H1 (cell line): ENCODE measurements around the gene P2RY8. TPM values are rescaled to one million over a fixed set of nuclear protein-coding genes. Genes with fewer than 3 reads are reported as not detected.

Experiments
- CTCF ChIA-PET: fragments of 300-600 bp; sonication (Branson Sonifier 250); formaldehyde crosslinking; loops from one replicate; lab custom pipeline; 2021; ENCODE audit not compliant: partially characterized antibody; lab: Charles Lee
- POLR2A ChIA-PET: fragments of 300-600 bp; sonication (Branson Sonifier 250); formaldehyde crosslinking; loops from one replicate; lab custom pipeline; 2021; ENCODE audit warnings: inconsistent platforms; ENCODE audit not compliant: partially characterized antibody; lab: Charles Lee
- DNase-seq, 2 experiments: peaks; one replicate each; pipeline versions ENCODE4 v3.0.0 to v3.0.0-alpha.2; 2010 to 2022; ENCODE audit warnings: low spot score in 2 of 2, low read depth in 1 of 2, mixed read lengths in 1 of 2
- FAIRE-seq: peaks from 2 replicates; lab custom pipeline; 2011; peaks lifted over from hg19 to GRCh38; lab: Jason Lieb, UNC
- H2AFZ ChIP-seq: 2 replicates; pipeline ENCODE4 v1.8.1; 2012; ENCODE audit warnings: low read length, inconsistent platforms
- H2AK5ac ChIP-seq: 2 replicates; pipeline ENCODE4 v1.6.1; 2013; ENCODE audit warnings: low read depth, low read length
- H2BK120ac ChIP-seq: replicated peaks from 2 replicates; pipeline ENCODE3; 2013; ENCODE audit warnings: low read depth, low read length, inconsistent platforms
- H2BK12ac ChIP-seq: 2 replicates; pipeline ENCODE4 v1.6.1; 2013; ENCODE audit warnings: low read depth, low read length
- H2BK15ac ChIP-seq: 2 replicates; pipeline ENCODE4 v1.6.1; 2013; ENCODE audit warnings: low read length
- H2BK20ac ChIP-seq: 2 replicates; pipeline ENCODE4 v1.6.1; 2013; ENCODE audit warnings: low read length
- H2BK5ac ChIP-seq: 2 replicates; pipeline ENCODE4 v1.6.1; 2013; ENCODE audit warnings: low read depth, low read length
- H3K14ac ChIP-seq: 2 replicates; pipeline ENCODE4 v1.6.1; 2013; ENCODE audit warnings: inconsistent platforms; ENCODE audit not compliant: insufficient read length
- H3K18ac ChIP-seq: 2 replicates; pipeline ENCODE4 v1.6.1; 2013; ENCODE audit warnings: low read length; ENCODE audit errors: extremely low read depth
- H3K23ac ChIP-seq: 2 replicates; pipeline ENCODE4 v1.6.1; 2013; ENCODE audit warnings: inconsistent platforms; ENCODE audit not compliant: insufficient read length
- H3K23me2 ChIP-seq: 2 replicates; pipeline ENCODE4 v1.6.1; 2013; ENCODE audit warnings: low read depth, low read length
- H3K27ac ChIP-seq: 2 replicates; pipeline ENCODE4 v1.6.1; 2011; ENCODE audit warnings: low read depth, low read length, inconsistent platforms
- H3K27me3 ChIP-seq, 4 experiments: replicated peaks in 1 of 4; 1 replicate in 1 of 4; 2 replicates in 3 of 4; pipeline versions ENCODE4 v1.6.1 to v1.8.1; 2011 to 2013; ENCODE audit warnings: low read length in 3 of 4, mild to moderate bottlenecking in 3 of 4, inconsistent platforms in 2 of 4, mixed read lengths in 2 of 4, moderate library complexity in 1 of 4; ENCODE audit not compliant: control insufficient read depth in 3 of 4, insufficient read depth in 3 of 4; ENCODE audit errors: extremely low read depth in 1 of 4
- H3K36me3 ChIP-seq, 4 experiments: 2 replicates each; pipeline versions ENCODE4 v1.6.1 to v1.8.1; 2011 to 2013; ENCODE audit warnings: mild to moderate bottlenecking in 4 of 4, low read length in 3 of 4, moderate library complexity in 2 of 4, control low read depth in 1 of 4, inconsistent platforms in 1 of 4; ENCODE audit not compliant: insufficient read depth in 4 of 4, control insufficient read depth in 2 of 4
- H3K4ac ChIP-seq: replicated peaks from 2 replicates; pipeline ENCODE3; 2013; ENCODE audit warnings: low read length, low read depth, mixed read lengths, inconsistent platforms; ENCODE audit not compliant: insufficient read length
- H3K4me1 ChIP-seq, 4 experiments: replicated peaks in 1 of 4; 1 replicate in 1 of 4; 2 replicates in 3 of 4; pipeline versions ENCODE4 v1.6.1 to v1.8.1; 2011 to 2013; ENCODE audit warnings: low read length in 3 of 4, inconsistent platforms in 2 of 4, mixed read lengths in 1 of 4; ENCODE audit not compliant: insufficient read depth in 4 of 4, control insufficient read depth in 3 of 4
- H3K4me2 ChIP-seq, 2 experiments: 2 replicates each; pipeline versions ENCODE4 v1.6.1 to v1.8.1; 2011 to 2013; ENCODE audit warnings: low read depth in 2 of 2, low read length in 2 of 2, control low read depth in 1 of 2, inconsistent platforms in 1 of 2, mild to moderate bottlenecking in 1 of 2; ENCODE audit not compliant: insufficient read depth in 1 of 2
- H3K4me3 ChIP-seq, 4 experiments: fragments of 200-600, 300-600 bp in 1 of 4; sonication (generic), shearing (Covaris generic), sonication (Bioruptor Twin) in 1 of 4; 2 replicates each; pipeline versions ENCODE4 v1.5.1 to v1.8.1; 2011 to 2016; ENCODE audit warnings: low read length in 4 of 4, low read depth in 3 of 4, control low read depth in 2 of 4, inconsistent platforms in 2 of 4, mild to moderate bottlenecking in 2 of 4, mixed read lengths in 1 of 4, moderate library complexity in 1 of 4; ENCODE audit not compliant: insufficient read depth in 2 of 4; ENCODE audit errors: extremely low read depth in 1 of 4
- H3K56ac ChIP-seq: replicated peaks from 2 replicates; pipeline ENCODE3; 2013; ENCODE audit warnings: low read depth, mild to moderate bottlenecking, mixed read lengths, low read length, inconsistent platforms; ENCODE audit not compliant: insufficient read length
- H3K79me1 ChIP-seq: 2 replicates; pipeline ENCODE4 v1.6.1; 2013; ENCODE audit warnings: low read depth, low read length, control low read depth
- H3K79me2 ChIP-seq, 2 experiments: 2 replicates each; pipeline versions ENCODE4 v1.6.1 to v1.8.1; 2012 to 2013; ENCODE audit warnings: low read length in 2 of 2, mild to moderate bottlenecking in 2 of 2, inconsistent platforms in 1 of 2; ENCODE audit not compliant: insufficient read depth in 2 of 2, control insufficient read depth in 1 of 2
- H3K9ac ChIP-seq, 4 experiments: replicated peaks in 1 of 4; 1 replicate in 1 of 4; 2 replicates in 3 of 4; pipeline versions ENCODE4 v1.6.1 to v1.8.1; 2011 to 2013; ENCODE audit warnings: low read depth in 3 of 4, low read length in 3 of 4, control low read depth in 2 of 4, mild to moderate bottlenecking in 2 of 4, moderate library complexity in 2 of 4, inconsistent platforms in 1 of 4; ENCODE audit errors: extremely low read depth in 1 of 4
- H3K9me3 ChIP-seq, 2 experiments: 2 replicates each; pipeline versions ENCODE4 v1.6.1 to v1.8.1; 2012 to 2013; ENCODE audit warnings: mild to moderate bottlenecking in 2 of 2, moderate library complexity in 2 of 2, control low read depth in 1 of 2, inconsistent platforms in 1 of 2, low read depth in 1 of 2, low read length in 1 of 2, mixed read lengths in 1 of 2; ENCODE audit not compliant: insufficient read depth in 2 of 2
- H4K20me1 ChIP-seq, 2 experiments: replicated peaks in 1 of 2; 2 replicates each; pipeline versions ENCODE3 to v1.8.1; 2011 to 2013; ENCODE audit warnings: inconsistent platforms in 2 of 2, low read length in 2 of 2, mild to moderate bottlenecking in 1 of 2; ENCODE audit not compliant: insufficient read depth in 2 of 2, control insufficient read depth in 1 of 2
- H4K5ac ChIP-seq: 2 replicates; pipeline ENCODE4 v1.6.1; 2013; ENCODE audit warnings: low read length, low read depth, mixed read lengths, inconsistent platforms; ENCODE audit not compliant: insufficient read length
- H4K8ac ChIP-seq: 2 replicates; pipeline ENCODE4 v1.8.0; 2013; ENCODE audit warnings: mild to moderate bottlenecking, moderate library complexity, low read length, inconsistent platforms; ENCODE audit not compliant: insufficient read depth; ENCODE audit errors: extremely low read depth
- H4K91ac ChIP-seq: replicated peaks from 2 replicates; pipeline ENCODE3; 2013; ENCODE audit warnings: low read length, mixed read lengths, inconsistent platforms; ENCODE audit not compliant: insufficient read length
- RAD21 ChIP-seq, 2 experiments: IDR thresholded peaks in 1 of 2; conservative IDR thresholded peaks in 1 of 2; 2 replicates each; pipeline ENCODE4 v1.6.1; 2011; ENCODE audit warnings: low read depth in 2 of 2, low read length in 2 of 2, improper control_type of control experiment in 1 of 2, inconsistent platforms in 1 of 2, mild to moderate bottlenecking in 1 of 2, moderate library complexity in 1 of 2
- WGBS, 2 experiments: shearing (Covaris generic) in 1 of 2; methylation state at CpG; one replicate each; pipeline versions ENCODE4 v1.1.6 to v1.1.7; 2013 to 2015; ENCODE audit warnings: low lambda C conversion rate in 2 of 2, mixed read lengths in 2 of 2, inconsistent platforms in 1 of 2, low coverage in 1 of 2, missing lambda C conversion rate in 1 of 2; ENCODE audit not compliant: insufficient replicate concordance in 2 of 2, insufficient coverage in 1 of 2, insufficient read length in 1 of 2; ENCODE audit errors: extremely low coverage in 1 of 2, missing lambda C conversion rate in 1 of 2; 5-methylcytosine and 5-hydroxymethylcytosine counted together
- polyA plus RNA-seq, 7 experiments: library from polyadenylated mRNA; depleted of rRNA in 3 of 7; stranded (reverse) in 5 of 7; unstranded in 2 of 7; fragments of >200 nt in 5 of 7; fragments of 200-250 nt in 2 of 7; gene quantifications; 1 replicate in 5 of 7; 2 replicates in 1 of 7; 4 replicates in 1 of 7; pipeline versions ENCODE4 v1.2.1 to v1.2.3, GENCODE V29; 2011 to 2013; ENCODE audit warnings: missing spikeins in 2 of 7, mixed read lengths in 2 of 7
- total RNA-seq: library from RNA; stranded (reverse); fragmentation: NEBNext Ultra II Directional; extraction: Animal tissue kit (Norgen Biotek cat#: 25700); gene quantifications from 2 replicates; pipeline ENCODE4 v1.2.1, GENCODE V29; 2021
- TF ChIP-seq, protein P1 (sequence below): IDR thresholded peaks from 2 replicates; pipeline ENCODE4 v1.6.1; 2012; ENCODE audit warnings: inconsistent platforms
- TF ChIP-seq, protein P2 (sequence below), 3 experiments: IDR thresholded peaks; 1 replicate in 2 of 3; 2 replicates in 1 of 3; pipeline versions ENCODE4 v1.5.1 to v1.6.1; 2011; ENCODE audit warnings: low read length in 3 of 3, mild to moderate bottlenecking in 3 of 3, inconsistent platforms in 2 of 3, low read depth in 1 of 3, moderate library complexity in 1 of 3; ENCODE audit not compliant: insufficient read depth in 1 of 3; ENCODE audit errors: control extremely low read depth in 1 of 3

Gene P2RY8
- total and polyA plus RNA-seq, 2 of the 8 experiments (the other 6 are each of a cell fraction or from before 2014, with no cell fraction given), result 0.09 to 0.15 TPM

- peaks cover 13% of the 10 kb centered on the region; the same call in 1 of the 2 replicates for H3K23me2 ChIP-seq
- no peak overlapping the region for H3K14ac ChIP-seq
- H2BK5ac ChIP-seq, result no peak overlapping the region
- no peak overlapping the region for H3K9ac ChIP-seq
- ChIA-PET POLR2A (no interaction called here), CTCF (no interaction called here)
- no peak overlapping the region for H2BK15ac ChIP-seq
- WGBS, 2 experiments, result 57% methylated on average over 4 of the region's 4 CpGs; no CpG with 5 or more reads in 1 of the 2 experiments
- no peak for FAIRE-seq
- no peaks in the 10 kb centered on the region for H3K79me1 ChIP-seq
- H3K4me2 ChIP-seq, result no peak overlapping the region
- TF ChIP-seq RAD21 (IDR thresholded peaks at IDR 0.05 in 1 of 2, conservative IDR thresholded peaks at IDR 0.05 in 1 of 2; ENCODE audit: low read depth in 2 of 2, low read length in 2 of 2), result peak; percentile 71 to 75
- TF ChIP-seq, protein P1, sequence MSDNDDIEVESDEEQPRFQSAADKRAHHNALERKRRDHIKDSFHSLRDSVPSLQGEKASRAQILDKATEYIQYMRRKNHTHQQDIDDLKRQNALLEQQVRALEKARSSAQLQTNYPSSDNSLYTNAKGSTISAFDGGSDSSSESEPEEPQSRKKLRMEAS, result no peak
- TF ChIP-seq, protein P2, sequence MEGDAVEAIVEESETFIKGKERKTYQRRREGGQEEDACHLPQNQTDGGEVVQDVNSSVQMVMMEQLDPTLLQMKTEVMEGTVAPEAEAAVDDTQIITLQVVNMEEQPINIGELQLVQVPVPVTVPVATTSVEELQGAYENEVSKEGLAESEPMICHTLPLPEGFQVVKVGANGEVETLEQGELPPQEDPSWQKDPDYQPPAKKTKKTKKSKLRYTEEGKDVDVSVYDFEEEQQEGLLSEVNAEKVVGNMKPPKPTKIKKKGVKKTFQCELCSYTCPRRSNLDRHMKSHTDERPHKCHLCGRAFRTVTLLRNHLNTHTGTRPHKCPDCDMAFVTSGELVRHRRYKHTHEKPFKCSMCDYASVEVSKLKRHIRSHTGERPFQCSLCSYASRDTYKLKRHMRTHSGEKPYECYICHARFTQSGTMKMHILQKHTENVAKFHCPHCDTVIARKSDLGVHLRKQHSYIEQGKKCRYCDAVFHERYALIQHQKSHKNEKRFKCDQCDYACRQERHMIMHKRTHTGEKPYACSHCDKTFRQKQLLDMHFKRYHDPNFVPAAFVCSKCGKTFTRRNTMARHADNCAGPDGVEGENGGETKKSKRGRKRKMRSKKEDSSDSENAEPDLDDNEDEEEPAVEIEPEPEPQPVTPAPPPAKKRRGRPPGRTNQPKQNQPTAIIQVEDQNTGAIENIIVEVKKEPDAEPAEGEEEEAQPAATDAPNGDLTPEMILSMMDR (IDR thresholded peaks at IDR 0.05; ENCODE audit: control extremely low read depth in 1 of 3, insufficient read depth in 1 of 3, low read depth in 1 of 3, low read length in 3 of 3), result peak; percentile 62 to 77 (median 72)
- no peaks in the 10 kb centered on the region for H3K79me2 ChIP-seq
- no peak overlapping the region for H3K4ac ChIP-seq
- H2BK12ac ChIP-seq, result no peak overlapping the region
- no peak overlapping the region for H3K4me3 ChIP-seq
- no peak overlapping the region for H3K18ac ChIP-seq
- H3K9me3 ChIP-seq, result peaks cover 0 to 3% of the 10 kb centered on the region in 2 experiments; a peak in 2 of 4 replicates
- no peak overlapping the region for H3K23ac ChIP-seq
- no peak overlapping the region for H2AK5ac ChIP-seq
- H4K8ac ChIP-seq, result no peak overlapping the region
- H2BK20ac ChIP-seq, result no peak overlapping the region
- H4K20me1 ChIP-seq, result no peaks in the 10 kb centered on the region
- H4K5ac ChIP-seq, result no peak overlapping the region
- no peak overlapping the region for H3K56ac ChIP-seq
- H4K91ac ChIP-seq, result no peak overlapping the region
- no peak overlapping the region for H2AFZ ChIP-seq
- no peaks in the 10 kb centered on the region for H3K4me1 ChIP-seq
- peak; percentile 33 to 86 for DNase-seq
- H3K36me3 ChIP-seq, result no peaks in the 10 kb centered on the region
- H2BK120ac ChIP-seq, result no peak overlapping the region
- H3K27me3 ChIP-seq, result no peaks in the 10 kb centered on the region
- H3K27ac ChIP-seq, result no peak overlapping the region
Measured at GRCh38 chrX:1581132-1581531, 44.1 kb upstream of the P2RY8 start.
